HG02840 (cell line): ENCODE measurements around the gene SNRNP48.

Experiments used
- ATAC-seq: cut with Tn5 transposase; IDR thresholded peaks from one replicate; pipeline ENCODE4 v1.9.1; 2021; ENCODE audit warnings: mild to moderate bottlenecking, moderate library complexity, moderate number of reproducible peaks; ENCODE audit not compliant: unreplicated experiment, low FRiP score

Gene SNRNP48

DNA sequence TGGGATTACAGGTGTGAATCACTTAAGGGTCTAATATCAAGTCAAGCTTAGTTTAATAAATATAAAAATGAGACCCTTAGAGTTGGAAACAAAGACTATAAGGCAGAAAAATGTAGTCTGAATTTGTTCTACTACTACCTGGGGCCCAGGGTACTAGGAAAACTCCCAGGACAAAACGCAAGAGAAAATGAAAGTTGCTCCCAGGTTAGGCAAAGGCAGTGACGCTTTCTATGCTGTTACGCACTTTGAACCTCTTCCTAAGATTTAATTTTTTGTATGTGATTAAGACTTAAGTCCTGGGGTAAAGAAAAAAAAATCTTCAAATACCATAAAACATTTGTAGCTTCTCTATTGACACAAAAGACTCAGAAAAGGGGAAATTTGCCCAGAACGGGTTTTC lies 31.2 kb upstream of the SNRNP48 start:
- no peak for ATAC-seq

DNA sequence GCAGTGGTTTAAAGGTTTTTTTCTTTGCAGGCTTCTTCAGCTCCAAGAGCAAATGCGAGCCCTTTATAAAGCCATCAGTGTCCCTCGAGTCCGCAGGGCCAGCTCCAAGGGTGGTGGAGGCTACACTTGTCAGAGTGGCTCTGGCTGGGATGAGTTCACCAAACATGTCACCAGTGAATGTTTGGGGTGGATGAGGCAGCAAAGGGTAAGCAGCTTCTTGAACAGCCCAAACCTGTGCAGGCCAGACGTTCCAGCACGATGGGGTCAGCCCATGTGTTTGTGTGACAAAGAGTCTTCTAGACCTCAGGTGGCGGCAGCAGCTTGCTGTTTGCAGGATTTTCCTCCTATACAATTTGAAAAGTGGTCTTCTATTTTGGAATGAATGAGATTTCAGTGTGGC lies 30.8 kb upstream of the SNRNP48 start:
- no peak for ATAC-seq

DNA sequence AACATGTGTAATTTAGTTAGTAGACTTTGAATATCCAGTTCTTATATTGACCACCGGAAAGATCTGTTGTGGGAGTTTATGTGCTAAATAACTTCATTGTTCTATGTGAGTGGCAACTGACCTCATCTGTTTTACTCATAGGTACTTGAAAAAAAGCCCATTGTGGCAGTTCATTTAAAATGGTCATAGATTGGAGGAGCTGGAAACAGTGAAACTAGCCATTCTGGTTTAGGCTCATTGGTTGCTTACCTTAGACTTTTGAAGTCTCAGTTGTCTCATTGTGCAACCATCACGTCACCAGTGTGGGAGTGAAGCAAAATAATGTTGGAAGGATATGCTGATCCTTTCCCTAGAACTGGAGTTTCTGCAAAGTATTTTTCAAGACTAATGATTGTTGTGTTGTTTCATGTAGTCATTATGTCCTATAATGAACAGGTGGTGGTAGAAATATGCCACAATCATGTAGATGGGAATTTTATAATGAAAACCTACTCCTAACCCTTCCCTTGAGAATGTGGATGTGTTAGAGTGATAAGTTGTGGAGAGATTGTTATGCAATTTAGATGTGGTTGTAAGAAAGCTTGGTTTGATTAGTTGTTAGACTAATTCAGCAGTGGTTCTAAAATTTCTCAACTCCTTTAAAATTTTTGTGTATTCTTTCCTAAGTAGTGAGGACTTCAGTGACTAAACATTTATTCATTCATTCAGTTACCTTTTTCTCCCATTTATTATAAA lies 30.2 kb upstream of the SNRNP48 start:
- no peak for ATAC-seq

DNA sequence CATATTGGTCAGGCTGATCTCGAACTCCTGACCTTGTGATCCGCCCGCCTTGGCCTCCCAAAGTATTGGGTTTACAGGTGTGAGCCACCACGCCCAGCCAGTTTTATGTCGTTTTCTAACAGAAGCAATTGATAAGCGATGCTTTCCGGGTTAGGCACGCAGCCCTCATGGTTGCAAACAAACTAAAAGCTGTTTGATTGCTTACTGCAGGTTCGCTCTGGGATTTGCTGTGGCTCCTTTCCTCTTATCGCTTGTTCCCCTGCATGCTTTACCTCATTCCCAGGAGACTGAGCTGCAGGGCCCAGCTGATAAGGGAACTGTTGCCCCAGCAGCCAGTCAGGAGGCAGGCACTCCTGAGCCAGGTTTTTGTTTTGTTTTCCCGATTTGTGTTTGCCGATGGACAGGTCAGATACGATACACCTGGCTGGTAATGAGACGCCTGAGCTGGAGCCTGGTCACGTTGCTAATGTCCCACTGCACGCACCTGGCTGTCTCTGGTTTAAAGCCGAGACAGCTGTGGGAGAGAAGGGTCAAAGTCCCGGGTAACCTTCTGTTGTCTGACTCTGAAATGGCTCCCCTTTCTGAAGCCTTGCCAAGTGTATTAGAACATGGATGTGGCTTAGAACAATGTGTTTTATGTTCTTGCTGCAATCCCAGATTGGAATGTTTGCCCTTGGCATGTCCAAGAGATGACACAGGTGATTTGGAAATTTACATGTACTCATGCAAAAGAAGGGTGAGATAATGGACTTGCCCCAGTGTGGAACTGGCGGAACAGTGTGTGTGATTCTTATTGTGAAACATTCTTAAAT lies 28.6 kb upstream of the SNRNP48 start:
- no peak for ATAC-seq

DNA sequence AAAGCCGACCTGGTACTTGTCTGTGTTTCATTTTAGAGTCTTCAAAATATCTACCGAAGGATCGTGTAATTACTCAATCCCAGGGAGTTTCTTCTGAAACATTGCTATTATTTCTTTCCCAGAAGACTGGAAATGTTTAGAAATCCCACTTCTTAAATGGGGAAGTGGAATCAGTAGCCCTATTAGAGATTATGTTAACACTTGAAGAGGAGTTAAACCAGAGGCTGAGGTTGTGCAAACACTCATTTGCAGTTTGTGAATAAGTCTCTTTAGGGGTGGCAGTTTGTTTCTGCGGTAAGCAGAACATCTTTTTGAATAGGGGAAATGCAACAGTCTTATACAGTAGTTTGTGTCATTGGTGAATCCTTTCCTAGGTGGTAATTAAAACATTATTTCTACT lies 27.2 kb upstream of the SNRNP48 start:
- ATAC-seq, result no peak

DNA sequence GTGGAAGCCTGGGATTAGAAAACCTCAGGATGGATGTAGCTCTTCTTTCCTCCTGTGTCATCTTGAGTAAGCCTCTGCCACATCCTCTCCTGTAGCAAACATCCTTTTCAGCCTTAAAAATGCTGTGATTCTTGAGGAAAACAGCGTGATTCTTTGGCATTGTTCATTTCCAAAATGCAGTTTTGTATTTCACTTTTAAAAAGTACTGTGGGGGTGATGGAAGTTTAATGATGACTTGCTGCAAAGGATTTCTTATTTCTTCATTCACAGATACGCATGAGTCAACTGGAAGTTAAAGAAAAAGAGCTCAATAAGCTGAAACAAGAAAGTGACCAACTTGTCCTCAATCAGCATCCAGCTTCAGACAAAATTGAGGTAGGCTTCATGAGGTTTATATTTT lies 23.9 kb upstream of the SNRNP48 start:
- ATAC-seq, result no peak

DNA sequence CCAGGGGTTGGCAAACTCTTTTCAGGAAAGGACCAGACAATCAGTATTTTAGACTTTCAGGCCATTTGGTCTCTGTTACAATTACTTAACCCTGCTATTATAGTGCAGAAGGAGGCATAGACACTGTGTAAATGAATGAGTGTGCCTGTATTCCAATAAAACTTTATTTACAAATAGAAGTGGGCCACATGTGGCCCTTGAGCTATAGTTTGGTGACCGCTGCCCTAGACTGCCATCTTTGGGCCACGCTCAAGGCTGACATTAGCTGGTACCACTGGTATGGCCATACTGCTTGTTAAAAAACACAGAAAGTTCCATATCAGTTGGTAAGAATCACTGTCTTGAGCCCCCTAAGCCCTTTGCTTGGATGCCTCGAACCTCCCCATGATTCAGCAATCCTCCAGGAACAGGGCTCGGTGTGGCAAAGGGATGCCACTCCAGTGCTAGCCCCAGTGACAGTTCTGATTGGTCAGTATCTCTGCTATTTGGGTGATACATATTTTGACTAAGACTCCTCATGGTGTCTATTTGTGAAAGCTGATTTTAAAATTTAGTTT lies 23.3 kb upstream of the SNRNP48 start:
- no peak for ATAC-seq

DNA sequence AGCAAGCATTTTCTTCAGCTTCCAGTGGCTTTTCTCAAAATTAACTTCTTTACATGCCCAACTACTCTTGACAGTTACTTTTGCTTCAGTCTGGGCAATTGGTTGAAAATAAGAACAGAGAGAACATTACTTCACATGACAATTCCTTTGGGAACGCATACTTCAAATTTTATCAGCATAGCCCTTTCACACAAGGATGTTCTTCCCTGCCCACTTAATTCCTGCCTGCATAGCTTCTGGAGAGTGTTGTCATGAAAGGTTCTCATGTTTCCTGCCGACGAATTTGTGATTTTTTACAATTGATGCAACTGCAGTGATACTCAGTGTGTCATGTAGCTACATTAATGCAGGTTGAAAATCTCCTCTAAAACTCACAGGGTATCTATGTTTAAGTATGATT lies 22.0 kb upstream of the SNRNP48 start:
- no peak for ATAC-seq

DNA sequence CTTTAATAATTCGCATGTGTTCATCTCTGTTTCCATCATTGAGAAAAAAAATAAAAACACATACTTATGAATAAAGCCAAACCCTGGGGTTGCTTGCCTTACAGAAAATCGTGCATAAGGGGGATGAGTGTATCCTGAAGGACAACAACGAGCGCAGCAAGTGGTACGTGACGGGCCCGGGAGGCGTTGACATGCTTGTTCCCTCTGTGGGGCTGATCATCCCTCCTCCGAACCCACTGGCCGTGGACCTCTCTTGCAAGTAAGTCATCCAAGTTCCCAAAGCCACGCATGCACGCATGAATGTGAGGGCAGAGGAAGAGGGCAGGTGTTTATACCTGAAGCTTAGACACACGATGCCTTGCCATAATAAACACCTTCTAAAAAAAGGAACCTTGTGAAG lies 20.9 kb upstream of the SNRNP48 start:
- ATAC-seq, result no peak

DNA sequence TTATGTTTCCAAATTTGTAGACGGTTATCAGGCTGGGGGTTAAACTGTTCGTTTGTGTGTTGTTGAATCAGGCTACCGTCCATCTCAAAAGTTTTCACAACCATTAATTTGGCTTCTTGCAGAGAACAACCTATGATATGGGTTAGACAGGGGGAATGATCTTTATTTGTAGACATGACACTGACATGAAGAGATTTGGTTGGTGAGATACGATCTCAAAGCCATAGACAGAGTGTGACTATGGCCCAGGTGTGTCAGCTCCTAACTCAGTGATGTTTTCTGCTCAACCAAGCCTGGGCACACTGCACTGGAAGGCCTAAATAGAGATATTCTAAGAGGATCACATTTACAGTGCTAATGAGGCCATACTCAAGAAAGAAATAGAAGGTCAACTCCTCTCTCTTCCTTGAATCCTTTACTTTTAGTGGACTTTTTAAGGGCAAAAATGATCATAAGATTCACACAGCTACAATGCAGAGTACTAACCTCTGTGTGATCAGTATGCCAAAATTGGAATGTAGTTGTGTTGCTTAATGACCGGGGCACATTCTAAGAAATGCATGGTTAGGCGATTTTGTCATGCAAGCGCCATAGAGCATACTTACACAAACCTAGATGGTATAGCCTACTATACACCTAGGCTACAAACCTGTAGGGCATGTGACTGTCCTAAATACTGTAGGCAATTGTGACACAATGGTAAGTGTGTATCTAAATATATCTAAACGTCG lies 17.6 kb upstream of the SNRNP48 start:
- no peak for ATAC-seq

DNA sequence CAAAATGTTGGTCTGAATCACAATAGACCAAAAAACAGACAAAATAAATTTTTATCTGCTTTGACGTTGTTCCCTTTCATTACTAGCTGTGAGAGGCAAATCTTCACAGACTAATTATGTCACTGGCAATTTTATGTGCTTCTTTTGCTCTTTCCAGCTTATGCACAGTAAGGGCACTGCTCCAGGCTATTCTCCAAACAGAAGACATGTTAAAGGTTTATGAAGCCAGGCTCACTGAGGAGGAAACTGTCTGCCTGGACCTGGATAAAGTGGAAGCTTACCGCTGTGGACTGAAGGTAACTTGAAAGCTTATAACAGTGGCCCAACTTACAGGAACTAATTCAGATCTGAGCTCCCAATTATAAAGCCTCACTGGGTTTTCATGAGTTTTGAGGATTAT lies 15.5 kb upstream of the SNRNP48 start:
- no peak for ATAC-seq

DNA sequence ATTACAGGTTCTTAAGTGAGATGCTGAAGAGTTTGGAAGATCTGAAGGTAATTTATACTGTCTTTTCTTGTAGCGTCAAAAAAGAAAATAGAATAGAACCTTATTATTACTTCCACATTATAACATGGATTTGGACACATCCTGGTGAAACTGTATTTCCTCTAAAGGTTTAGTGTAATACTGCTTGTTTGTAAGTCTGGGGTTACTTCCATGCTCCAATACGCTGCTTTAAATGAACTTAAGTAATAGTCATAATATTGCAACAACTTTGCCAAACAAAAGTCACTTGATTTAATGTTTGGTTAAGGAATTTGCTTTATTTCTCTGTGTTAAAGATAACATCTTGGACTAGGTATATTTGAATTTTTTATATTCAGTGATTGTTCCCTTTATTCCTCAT lies 11.5 kb upstream of the SNRNP48 start:
- no peak for ATAC-seq

DNA sequence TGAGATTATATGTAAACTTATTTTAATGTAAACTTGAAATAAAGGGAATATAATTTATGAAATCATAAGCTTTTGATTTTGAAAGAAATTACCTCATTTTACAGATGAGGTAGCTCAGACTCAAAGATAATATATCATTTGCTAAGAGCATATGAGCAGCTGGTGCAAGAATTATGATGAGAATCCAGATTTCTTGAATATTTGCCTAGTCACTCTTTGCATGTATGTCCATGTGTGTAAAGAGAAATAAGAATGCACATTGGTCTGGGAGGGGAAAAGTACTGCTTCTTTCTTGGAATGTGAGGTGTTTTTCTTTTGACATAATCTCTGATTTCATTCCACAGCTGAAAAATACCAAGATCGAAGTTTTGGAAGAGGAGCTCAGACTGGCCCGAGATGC lies 11.1 kb upstream of the SNRNP48 start:
- ATAC-seq, result no peak

DNA sequence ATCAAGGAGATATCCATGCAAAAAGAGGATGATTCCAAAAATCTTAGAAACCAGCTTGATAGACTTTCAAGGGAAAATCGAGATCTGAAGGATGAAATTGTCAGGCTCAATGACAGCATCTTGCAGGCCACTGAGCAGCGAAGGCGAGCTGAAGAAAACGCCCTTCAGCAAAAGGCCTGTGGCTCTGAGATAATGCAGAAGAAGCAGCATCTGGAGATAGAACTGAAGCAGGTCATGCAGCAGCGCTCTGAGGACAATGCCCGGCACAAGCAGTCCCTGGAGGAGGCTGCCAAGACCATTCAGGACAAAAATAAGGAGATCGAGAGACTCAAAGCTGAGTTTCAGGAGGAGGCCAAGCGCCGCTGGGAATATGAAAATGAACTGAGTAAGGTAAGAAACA lies 10.1 kb upstream of the SNRNP48 start:
- ATAC-seq, result no peak

DNA sequence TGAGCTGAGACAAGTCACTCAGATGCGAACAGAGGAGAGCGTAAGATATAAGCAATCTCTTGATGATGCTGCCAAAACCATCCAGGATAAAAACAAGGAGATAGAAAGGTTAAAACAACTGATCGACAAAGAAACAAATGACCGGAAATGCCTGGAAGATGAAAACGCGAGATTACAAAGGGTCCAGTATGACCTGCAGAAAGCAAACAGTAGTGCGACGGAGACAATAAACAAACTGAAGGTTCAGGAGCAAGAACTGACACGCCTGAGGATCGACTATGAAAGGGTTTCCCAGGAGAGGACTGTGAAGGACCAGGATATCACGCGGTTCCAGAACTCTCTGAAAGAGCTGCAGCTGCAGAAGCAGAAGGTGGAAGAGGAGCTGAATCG lies 9.5 kb upstream of the SNRNP48 start:
- ATAC-seq, result no peak

DNA sequence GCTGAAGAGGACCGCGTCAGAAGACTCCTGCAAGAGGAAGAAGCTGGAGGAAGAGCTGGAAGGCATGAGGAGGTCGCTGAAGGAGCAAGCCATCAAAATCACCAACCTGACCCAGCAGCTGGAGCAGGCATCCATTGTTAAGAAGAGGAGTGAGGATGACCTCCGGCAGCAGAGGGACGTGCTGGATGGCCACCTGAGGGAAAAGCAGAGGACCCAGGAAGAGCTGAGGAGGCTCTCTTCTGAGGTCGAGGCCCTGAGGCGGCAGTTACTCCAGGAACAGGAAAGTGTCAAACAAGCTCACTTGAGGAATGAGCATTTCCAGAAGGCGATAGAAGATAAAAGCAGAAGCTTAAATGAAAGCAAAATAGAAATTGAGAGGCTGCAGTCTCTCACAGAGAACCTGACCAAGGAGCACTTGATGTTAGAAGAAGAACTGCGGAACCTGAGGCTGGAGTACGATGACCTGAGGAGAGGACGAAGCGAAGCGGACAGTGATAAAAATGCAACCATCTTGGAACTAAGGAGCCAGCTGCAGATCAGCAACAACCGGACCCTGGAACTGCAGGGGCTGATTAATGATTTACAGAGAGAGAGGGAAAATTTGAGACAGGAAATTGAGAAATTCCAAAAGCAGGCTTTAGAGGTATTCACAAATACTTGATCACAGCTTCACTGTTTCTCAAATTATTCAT lies 8.9 kb upstream of the SNRNP48 start:
- ATAC-seq, result no peak

DNA sequence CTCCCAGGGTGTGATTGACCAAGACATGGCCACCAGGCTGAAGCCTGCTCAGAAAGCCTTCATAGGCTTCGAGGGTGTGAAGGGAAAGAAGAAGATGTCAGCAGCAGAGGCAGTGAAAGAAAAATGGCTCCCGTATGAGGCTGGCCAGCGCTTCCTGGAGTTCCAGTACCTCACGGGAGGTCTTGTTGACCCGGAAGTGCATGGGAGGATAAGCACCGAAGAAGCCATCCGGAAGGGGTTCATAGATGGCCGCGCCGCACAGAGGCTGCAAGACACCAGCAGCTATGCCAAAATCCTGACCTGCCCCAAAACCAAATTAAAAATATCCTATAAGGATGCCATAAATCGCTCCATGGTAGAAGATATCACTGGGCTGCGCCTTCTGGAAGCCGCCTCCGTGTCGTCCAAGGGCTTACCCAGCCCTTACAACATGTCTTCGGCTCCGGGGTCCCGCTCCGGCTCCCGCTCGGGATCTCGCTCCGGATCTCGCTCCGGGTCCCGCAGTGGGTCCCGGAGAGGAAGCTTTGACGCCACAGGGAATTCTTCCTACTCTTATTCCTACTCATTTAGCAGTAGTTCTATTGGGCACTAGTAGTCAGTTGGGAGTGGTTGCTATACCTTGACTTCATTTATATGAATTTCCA lies 4.6 kb upstream of the SNRNP48 start:
- ATAC-seq, result no peak

DNA sequence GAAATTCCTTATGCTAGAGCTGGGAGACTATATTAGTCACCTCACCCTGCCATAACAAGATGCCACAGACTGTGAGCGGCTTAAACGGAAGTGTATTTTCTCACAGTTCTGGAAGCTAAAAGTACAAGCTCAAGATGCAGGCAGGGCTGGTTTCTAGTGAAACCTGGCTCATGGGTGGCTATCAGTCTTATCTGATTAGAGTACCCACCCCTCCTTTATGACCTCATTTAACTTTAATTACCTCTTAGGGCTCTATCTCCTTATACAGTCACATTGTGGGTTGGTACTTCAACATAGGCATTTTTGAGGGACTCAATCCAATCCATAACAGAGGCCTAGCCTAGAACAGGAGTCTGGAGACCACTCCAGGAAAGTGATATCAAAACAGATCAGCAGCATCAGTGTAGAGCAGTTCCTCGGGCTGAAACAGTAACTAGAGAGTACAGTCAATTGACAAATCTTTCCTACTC lies 2.3 kb upstream of the SNRNP48 start:
- no peak for ATAC-seq

DNA sequence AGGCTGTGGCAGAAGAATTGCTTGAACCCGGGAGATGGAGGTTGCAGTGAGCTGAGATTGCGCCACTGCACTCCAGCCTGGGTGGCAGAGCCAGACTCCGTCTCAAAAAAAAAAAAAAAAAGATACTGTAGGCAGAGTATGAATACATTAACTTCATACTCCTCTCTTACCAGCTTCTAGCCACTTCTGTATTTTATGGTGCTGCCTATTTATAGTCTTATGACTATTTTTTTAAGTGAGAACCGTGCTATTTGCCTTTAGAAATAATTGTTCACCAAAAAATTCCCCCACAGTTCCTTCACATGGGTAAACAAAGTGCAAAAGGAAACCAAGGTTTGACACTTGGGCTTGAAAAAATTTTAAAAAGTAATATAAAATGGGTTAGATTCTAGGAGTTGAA lies 1.5 kb upstream of the SNRNP48 start:
- no peak for ATAC-seq

DNA sequence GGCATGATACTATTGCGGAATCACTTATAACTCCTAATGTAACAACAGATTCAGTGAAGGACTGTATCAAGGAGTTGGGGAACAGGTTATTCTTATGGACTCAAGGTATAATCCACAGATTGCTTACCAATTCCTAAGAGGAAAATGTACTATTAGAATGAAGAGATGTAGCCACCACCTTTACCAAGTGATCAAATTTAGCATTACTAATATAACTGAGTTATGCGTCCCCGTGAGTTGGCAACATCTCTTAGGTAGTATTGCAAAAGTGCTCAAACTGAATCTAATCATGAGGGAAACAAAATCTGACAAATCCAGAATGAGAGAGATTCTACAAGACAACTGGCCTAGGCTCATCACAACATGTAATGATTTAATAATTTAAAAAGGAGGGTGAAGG lies 777 bp upstream of the SNRNP48 start:
- no peak for ATAC-seq
